Measurements from ENCODE around the gene DTNBP1.
A peak's percentile ranks its signal among the peaks of the same experiment; 100 is the strongest.

DTNBP1 gene

GRCh38 chr6:15626160-15626559 is 36.7 kb downstream of the DTNBP1 start:
- DNase-seq (ENCODE audit: low spot score): no peak

- DNase-seq (ENCODE audit: low spot score): no peak
These were observed 39.3 kb downstream of the DTNBP1 start for GRCh38 chr6:15623276-15624116.

- no peak for DNase-seq (ENCODE audit: low spot score)
These were observed 40.6 kb downstream of the DTNBP1 start for GRCh38 chr6:15622045-15622740.

GRCh38 chr6:15621203-15622044 is 41.4 kb downstream of the DTNBP1 start:
- DNase-seq (ENCODE audit: low spot score): peak; percentile 72

- no peak for DNase-seq (ENCODE audit: low spot score)
These were observed 42.2 kb downstream of the DTNBP1 start for GRCh38 chr6:15620611-15621010.

GRCh38 chr6:15619330-15619729 is 43.5 kb downstream of the DTNBP1 start:
- DNase-seq (ENCODE audit: low spot score): no peak

- no peak for DNase-seq (ENCODE audit: low spot score)
These were observed 44.1 kb downstream of the DTNBP1 start for GRCh38 chr6:15618685-15619084.

GRCh38 chr6:15616261-15616660 is 46.6 kb downstream of the DTNBP1 start:
- DNase-seq (ENCODE audit: low spot score): no peak

GRCh38 chr6:15615802-15616201 is 47.0 kb downstream of the DTNBP1 start:
- no peak for DNase-seq (ENCODE audit: low spot score)

GRCh38 chr6:15614277-15614676 is 48.6 kb downstream of the DTNBP1 start:
- DNase-seq (ENCODE audit: low spot score): no peak

GRCh38 chr6:15608396-15608795 is 54.4 kb downstream of the DTNBP1 start:
- DNase-seq (ENCODE audit: low spot score): no peak

GRCh38 chr6:15607603-15608002 is 55.2 kb downstream of the DTNBP1 start:
- DNase-seq (ENCODE audit: low spot score): no peak

- DNase-seq (ENCODE audit: low spot score): no peak
These were observed 56.5 kb downstream of the DTNBP1 start for GRCh38 chr6:15606347-15606746.

- DNase-seq (ENCODE audit: low spot score): no peak
These were observed 58.0 kb downstream of the DTNBP1 start for GRCh38 chr6:15604843-15605242.

- DNase-seq (ENCODE audit: low spot score): no peak
These were observed 60.7 kb downstream of the DTNBP1 start for GRCh38 chr6:15602154-15602553.

- DNase-seq (ENCODE audit: low spot score): no peak
These were observed 64.5 kb downstream of the DTNBP1 start for GRCh38 chr6:15598273-15598798.

- no peak for DNase-seq (ENCODE audit: low spot score)
These were observed 66.5 kb downstream of the DTNBP1 start for GRCh38 chr6:15596186-15596896.

GRCh38 chr6:15595461-15596173 is 67.2 kb downstream of the DTNBP1 start:
- no peak for DNase-seq (ENCODE audit: low spot score)

GRCh38 chr6:15594512-15595259 is 68.1 kb downstream of the DTNBP1 start:
- DNase-seq (ENCODE audit: low spot score): no peak

GRCh38 chr6:15593798-15594197 is 69.0 kb downstream of the DTNBP1 start:
- no peak for DNase-seq (ENCODE audit: low spot score)
